Parathyroid adenoma (tissue), 2 donors: Measurements from ENCODE around the gene PTGS2.

Experiments used
- H2AFZ ChIP-seq: fragments of 300-600 bp; sonication (generic); one replicate; pipeline ENCODE4 v1.7.0; 2017; ENCODE audit warnings: antibody characterized with exemption, mild to moderate bottlenecking
- H3K27ac ChIP-seq: fragments of 300-600 bp; sonication (generic); one replicate; pipeline ENCODE4 v1.7.0; 2017
- H3K27me3 ChIP-seq: fragments of 300-600 bp; sonication (generic); one replicate; pipeline ENCODE4 v1.7.0; 2017; ENCODE audit warnings: low read length; ENCODE audit not compliant: control insufficient read depth, insufficient read depth
- H3K36me3 ChIP-seq: fragments of 300-600 bp; sonication (generic); one replicate; pipeline ENCODE4 v1.7.0; 2017; ENCODE audit warnings: low read length; ENCODE audit not compliant: control insufficient read depth, insufficient read depth
- H3K4me1 ChIP-seq: fragments of 300-600 bp; sonication (generic); one replicate; pipeline ENCODE4 v1.7.0; 2017; ENCODE audit warnings: control low read depth
- H3K4me2 ChIP-seq: fragments of 300-600 bp; sonication (generic); one replicate; pipeline ENCODE4 v1.7.0; 2017; ENCODE audit warnings: low read length
- H3K4me3 ChIP-seq: fragments of 300-600 bp; sonication (generic); one replicate; pipeline ENCODE4 v1.7.0; 2017; ENCODE audit warnings: low read depth, low read length
- H3K79me2 ChIP-seq: fragments of 300-600 bp; sonication (generic); one replicate; pipeline ENCODE4 v1.7.0; 2017; ENCODE audit warnings: control low read depth
- H3K9ac ChIP-seq: fragments of 300-600 bp; sonication (generic); one replicate; pipeline ENCODE4 v1.7.0; 2017; ENCODE audit warnings: mild to moderate bottlenecking
- H3K9me3 ChIP-seq: fragments of 300-600 bp; sonication (generic); one replicate; pipeline ENCODE4 v1.7.0; 2017; ENCODE audit warnings: low read length; ENCODE audit not compliant: control insufficient read depth
- CTCF ChIP-seq: fragments of 300-600 bp; sonication (generic); IDR thresholded peaks from one replicate; pipeline ENCODE4 v1.7.0; 2017; ENCODE audit warnings: antibody characterized with exemption, mild to moderate bottlenecking
- donor health status: primary hyperparathyroidism.

The PTGS2 gene

GRCh38 chr1:186680245-186681061 lies at the start of gene PTGS2:
Gene PTGS2, minus strand, starts transcription at chr1:186680423. Its CDS starts 133 bp downstream, at chr1:186680290.
- Histone ChIP-seq H3K36me3 (no peaks in the 10 kb centered on the region), H3K79me2 (no peaks in the 10 kb centered on the region), H3K9ac (peak within 1 kb of the TSS; percentile 69), H3K27ac (peak within 1 kb of the TSS; percentile 96), H3K4me2 (peak within 1 kb of the TSS; percentile 67), H3K4me3 (peak within 1 kb of the TSS; percentile 89), H3K4me1 (no peaks in the 10 kb centered on the region), H3K27me3 (no peaks in the 10 kb centered on the region), H3K9me3 (no peaks in the 10 kb centered on the region), H2AFZ (peak within 1 kb of the TSS; percentile 78)
- TF ChIP-seq CTCF = peak; percentile 58

GRCh38 chr1:186722711-186723309 lies 42.6 kb upstream of the PTGS2 start:
- TF ChIP-seq CTCF = peak; percentile 37
- Histone ChIP-seq H2AFZ (no peak overlapping the region), H3K4me3 (no peak overlapping the region), H3K4me1 (no peaks in the 10 kb centered on the region), H3K79me2 (no peaks in the 10 kb centered on the region), H3K4me2 (no peak overlapping the region), H3K27ac (no peak overlapping the region), H3K27me3 (no peaks in the 10 kb centered on the region), H3K9me3 (no peaks in the 10 kb centered on the region), H3K9ac (no peak overlapping the region), H3K36me3 (no peaks in the 10 kb centered on the region)

DNA sequence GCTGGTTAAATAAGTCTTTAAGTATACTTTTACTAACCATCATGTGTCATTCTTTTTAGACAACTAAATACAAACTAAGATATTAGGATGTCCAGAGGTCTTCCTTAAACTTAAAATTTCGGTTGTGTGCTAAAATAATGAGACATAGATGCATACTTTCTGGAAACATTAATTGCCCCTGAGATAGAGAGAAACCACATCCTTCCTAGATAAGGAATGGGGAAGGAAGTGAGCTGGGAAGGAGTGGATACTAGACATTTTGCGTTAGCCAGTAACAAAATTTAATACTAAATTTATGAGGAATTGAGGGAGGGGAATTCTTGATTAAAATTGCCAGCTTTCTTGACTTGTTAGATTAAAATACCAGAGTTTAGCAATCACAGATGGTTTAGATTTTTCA lies 37.1 kb upstream of the PTGS2 start:
- H3K27me3 ChIP-seq = no peaks in the 10 kb centered on the region
- H3K4me3 ChIP-seq = no peak overlapping the region
- no peaks in the 10 kb centered on the region for H3K79me2 ChIP-seq
- H3K36me3 ChIP-seq = no peaks in the 10 kb centered on the region
- H3K4me2 ChIP-seq = no peak overlapping the region
- TF ChIP-seq CTCF = no peak
- no peak overlapping the region for H3K27ac ChIP-seq
- H3K9me3 ChIP-seq = no peaks in the 10 kb centered on the region
- H3K4me1 ChIP-seq = no peaks in the 10 kb centered on the region
- no peak overlapping the region for H3K9ac ChIP-seq
- H2AFZ ChIP-seq = no peak overlapping the region

- Histone ChIP-seq H3K9me3 (no peaks in the 10 kb centered on the region), H3K4me3 (no peak overlapping the region), H3K9ac (no peak overlapping the region), H2AFZ (no peak overlapping the region), H3K27me3 (no peaks in the 10 kb centered on the region), H3K4me1 (no peaks in the 10 kb centered on the region), H3K4me2 (no peak overlapping the region), H3K36me3 (no peaks in the 10 kb centered on the region), H3K79me2 (no peaks in the 10 kb centered on the region), H3K27ac (no peak overlapping the region)
- no peak for TF ChIP-seq CTCF
These were observed 35.9 kb upstream of the PTGS2 start for GRCh38 chr1:186715887-186716809.
